B cell (primary cell): Measurements from ENCODE around the gene ACVR1. TPM values are rescaled to one million over a fixed set of nuclear protein-coding genes. Genes with fewer than 3 reads are reported as not detected.

ENCODE experiments used
- ATAC-seq: fragments of 200-7000 bp; cut with Tn5 transposase; one replicate; pipeline ENCODE4 v1.10.0; 2021; ENCODE audit warnings: low read depth, mild to moderate bottlenecking, moderate number of reproducible peaks, moderate library complexity
- CTCF ChIA-PET: fragments of 350-600 bp; sonication (Branson Sonifier 250); formaldehyde crosslinking; loops from one replicate; lab custom pipeline; 2021; ENCODE audit warnings: antibody characterized with exemption, inconsistent platforms; lab: Charles Lee
- POLR2A ChIA-PET: fragments of 350-600 bp; sonication (Branson Sonifier 250); formaldehyde crosslinking; loops from one replicate; lab custom pipeline; 2021; ENCODE audit warnings: antibody characterized with exemption; lab: Charles Lee
- DNase-seq: peaks from one replicate; pipeline ENCODE4 v3.0.0; 2013
- H2AFZ ChIP-seq: 2 replicates; pipeline ENCODE4 v1.6.1; 2012; ENCODE audit warnings: mild to moderate bottlenecking, low read depth, low read length; ENCODE audit not compliant: insufficient read depth, poor library complexity, severe bottlenecking
- H3K27ac ChIP-seq, 2 donors: 1 replicate in 1 of 2; 2 replicates in 1 of 2; pipeline ENCODE4 v1.5.1; 2012 to 2013; ENCODE audit warnings: low read length in 2 of 2, mild to moderate bottlenecking in 2 of 2, moderate library complexity in 1 of 2
- H3K27me3 ChIP-seq, 4 experiments: fragments of 200-600 bp in 1 of 4; sonication (generic) in 1 of 4; replicated peaks in 1 of 4; 1 replicate in 2 of 4; 2 replicates in 2 of 4; pipeline versions ENCODE4 v1.6.1 to v1.7.0; 2013 to 2016; ENCODE audit warnings: low read length in 3 of 4, mild to moderate bottlenecking in 2 of 4, mixed read lengths in 1 of 4, moderate library complexity in 1 of 4; ENCODE audit not compliant: insufficient read depth in 4 of 4, control insufficient read depth in 3 of 4; ENCODE audit errors: control extremely low read depth in 1 of 4
- H3K36me3 ChIP-seq, 2 experiments: replicated peaks in 1 of 2; 1 replicate in 1 of 2; 2 replicates in 1 of 2; pipeline versions ENCODE4 v1.6.1 to v1.7.1; 2013; ENCODE audit warnings: low read length in 1 of 2; ENCODE audit not compliant: insufficient read depth in 2 of 2, control insufficient read depth in 1 of 2; ENCODE audit errors: control extremely low read depth in 1 of 2, extremely low read depth in 1 of 2
- H3K4me1 ChIP-seq, 2 donors: fragments of 200-600 bp in 1 of 2; sonication (generic) in 1 of 2; 1 replicate in 1 of 2; 2 replicates in 1 of 2; pipeline versions ENCODE4 v1.5.1 to v1.6.1; 2013 to 2017; ENCODE audit warnings: low read length in 2 of 2; ENCODE audit not compliant: control insufficient read depth in 2 of 2, insufficient read depth in 2 of 2
- H3K4me2 ChIP-seq: replicated peaks from 2 replicates; pipeline ENCODE3; 2012; ENCODE audit warnings: mild to moderate bottlenecking, low read depth, low read length; ENCODE audit not compliant: poor library complexity, severe bottlenecking
- H3K4me3 ChIP-seq, 5 experiments: fragments of 200-600 bp in 1 of 5; sonication (generic) in 1 of 5; 1 replicate in 3 of 5; 2 replicates in 2 of 5; pipeline versions ENCODE4 v1.5.1 to v1.7.0; 2011 to 2016; ENCODE audit warnings: low read length in 4 of 5, mild to moderate bottlenecking in 4 of 5, low read depth in 2 of 5, control low read depth in 1 of 5, moderate library complexity in 1 of 5; ENCODE audit not compliant: insufficient read depth in 1 of 5; ENCODE audit errors: control extremely low read depth in 1 of 5, extremely low read depth in 1 of 5
- H3K79me2 ChIP-seq: fragments of 200-600 bp; sonication (generic); one replicate; pipeline ENCODE4 v1.6.0; 2016; ENCODE audit warnings: low read length; ENCODE audit not compliant: control insufficient read depth, insufficient read depth
- H3K9ac ChIP-seq: fragments of 200-600 bp; sonication (generic); 2 replicates; pipeline ENCODE4 v1.6.1; 2017; ENCODE audit warnings: mild to moderate bottlenecking, low read length, moderate library complexity
- H3K9me3 ChIP-seq, 3 donors: one replicate each; pipeline versions ENCODE4 v1.6.1 to v1.7.1; 2013; ENCODE audit warnings: low read length in 2 of 3; ENCODE audit not compliant: control insufficient read depth in 2 of 3, insufficient read depth in 1 of 3; ENCODE audit errors: control extremely low read depth in 1 of 3
- H4K20me1 ChIP-seq: 2 replicates; pipeline ENCODE4 v1.6.0; 2012; ENCODE audit warnings: mild to moderate bottlenecking, low read length; ENCODE audit not compliant: insufficient read depth, control insufficient read depth, poor library complexity, severe bottlenecking
- H3K27ac Mint-ChIP-seq: one replicate; pipeline ENCODE4 v1.8.0; 2021; ENCODE audit warnings: mixed read lengths
- H3K27me3 Mint-ChIP-seq: one replicate; pipeline ENCODE4 v1.8.0; 2021; ENCODE audit warnings: mixed read lengths
- H3K4me1 Mint-ChIP-seq: one replicate; pipeline ENCODE4 v1.8.0; 2021; ENCODE audit warnings: mixed read lengths
- H3K4me3 Mint-ChIP-seq: one replicate; pipeline ENCODE4 v1.8.0; 2021; ENCODE audit warnings: mixed read lengths
- H3K9me3 Mint-ChIP-seq: one replicate; pipeline ENCODE4 v1.8.0; 2022; ENCODE audit warnings: mixed read lengths; ENCODE audit not compliant: insufficient read depth
- CTCF ChIP-seq: fragments of 200-600 bp; IDR thresholded peaks from one replicate; pipeline ENCODE4 v1.8.0; 2022; ENCODE audit warnings: antibody characterized with exemption, mild to moderate bottlenecking
- EZH2 ChIP-seq: IDR thresholded peaks from 2 replicates; pipeline ENCODE4 v1.6.1; 2012; ENCODE audit warnings: borderline replicate concordance, low read depth, mild to moderate bottlenecking, moderate library complexity, low read length; ENCODE audit not compliant: insufficient read depth, poor library complexity, severe bottlenecking
- WGBS: methylation state at CpG from one replicate; pipeline ENCODE4 v1.1.5; 2013; ENCODE audit warnings: missing lambda C conversion rate; ENCODE audit not compliant: insufficient coverage; 5-methylcytosine and 5-hydroxymethylcytosine counted together
- intact Hi-C: fragments of 100-400 bp; cut with micrococcal nuclease; formaldehyde crosslinking; loops from one replicate; pipeline ENCODE4 v1.10.0; 2022
- polyA plus RNA-seq: library from polyadenylated mRNA; depleted of rRNA; stranded (reverse); fragments of >200 nt; gene quantifications from 2 replicates; pipeline ENCODE4 v1.2.3, GENCODE V29; 2012
- total RNA-seq, 2 donors: library from RNA; stranded (reverse); fragments of 120-200 nt in 1 of 2; gene quantifications; 1 replicate in 1 of 2; 2 replicates in 1 of 2; pipeline versions ENCODE4 v1.2.3 to v1.2.4, GENCODE V29; 2013 to 2022

The ACVR1 gene
- total and polyA plus RNA-seq, 2 donors (not counting 1 experiment from before 2014, with no cell fraction given), result 3.7 to 11.7 TPM

- no peak overlapping the region for H3K4me2 ChIP-seq
- 94% methylated on average over 3 of the region's 3 CpGs for WGBS
- ATAC-seq (no peak), DNase-seq (no peak)
- H2AFZ ChIP-seq, result no peak overlapping the region
- no peaks in the 10 kb centered on the region for H4K20me1 ChIP-seq
- H3K36me3 ChIP-seq, result no peaks in the 10 kb centered on the region
- ChIA-PET POLR2A (no interaction called here), CTCF (interaction anchor here (1.0 to 1.7 kb wide), 3 partner anchors 16 to 487 kb away, joined by 3 read pairs; no protein-coding TSS in a partner anchor)
- H3K4me3 Mint-ChIP-seq, result no peak overlapping the region
- no peaks in the 10 kb centered on the region for H3K4me1 ChIP-seq
- intact Hi-C loops, result no loop called here
- no peak overlapping the region for H3K4me3 ChIP-seq
- no peak overlapping the region for H3K27ac ChIP-seq
- H3K27me3 ChIP-seq, result no peaks in the 10 kb centered on the region
- no peak overlapping the region for H3K27ac Mint-ChIP-seq
- no peaks in the 10 kb centered on the region for H3K4me1 Mint-ChIP-seq
- no peaks in the 10 kb centered on the region for H3K9me3 Mint-ChIP-seq
- no peak overlapping the region for H3K9ac ChIP-seq
- no peaks in the 10 kb centered on the region for H3K79me2 ChIP-seq
- TF ChIP-seq EZH2, result no peak
- TF ChIP-seq CTCF, result no peak
- no peaks in the 10 kb centered on the region for H3K9me3 ChIP-seq
- no peaks in the 10 kb centered on the region for H3K27me3 Mint-ChIP-seq
These were observed 86.9 kb downstream of the ACVR1 start for GRCh38 chr2:157789256-157789655.

GRCh38 chr2:157788201-157788600 is 87.9 kb downstream of the ACVR1 start:
- H3K9ac ChIP-seq, result no peak overlapping the region
- H3K4me3 ChIP-seq, result no peak overlapping the region
- TF ChIP-seq EZH2 (no peak), CTCF (no peak)
- DNase-seq, result no peak
- Mint-ChIP-seq H3K27ac (no peak overlapping the region), H3K9me3 (no peaks in the 10 kb centered on the region), H3K27me3 (no peaks in the 10 kb centered on the region), H3K4me3 (no peak overlapping the region), H3K4me1 (no peaks in the 10 kb centered on the region)
- H3K36me3 ChIP-seq, result no peaks in the 10 kb centered on the region
- H3K9me3 ChIP-seq, result no peaks in the 10 kb centered on the region
- no peaks in the 10 kb centered on the region for H3K4me1 ChIP-seq
- no peaks in the 10 kb centered on the region for H3K27me3 ChIP-seq
- CTCF ChIA-PET, result no interaction called here
- WGBS, result 89% methylated on average over 2 of the region's 5 CpGs
- intact Hi-C loops, result no loop called here
- H3K79me2 ChIP-seq, result no peaks in the 10 kb centered on the region
- no peaks in the 10 kb centered on the region for H4K20me1 ChIP-seq
- H3K4me2 ChIP-seq, result no peak overlapping the region
- no peak overlapping the region for H2AFZ ChIP-seq
- POLR2A ChIA-PET, result no interaction called here
- no peak for ATAC-seq
- no peak overlapping the region for H3K27ac ChIP-seq
